ENCODE measurements around the gene BHLHA15.

BHLHA15 gene

GRCh38 chr7:98211221-98211675 is at the start of gene BHLHA15:
Gene BHLHA15, plus strand, starts transcription at chr7:98211439. Its CDS starts 871 bp downstream, at chr7:98212310.
- DNase-seq: peak in 1 of 2 donors; percentile 19

GRCh38 chr7:98162758-98163157 is 48.5 kb upstream of the BHLHA15 start:
- no peak for DNase-seq

- DNase-seq: no peak
Measured at GRCh38 chr7:98163269-98163668, 48.0 kb upstream of the BHLHA15 start.

- DNase-seq: no peak
Measured at GRCh38 chr7:98163704-98164494, 47.3 kb upstream of the BHLHA15 start.

GRCh38 chr7:98165827-98166667 is 45.2 kb upstream of the BHLHA15 start:
- peak; percentile 44 to 48 for DNase-seq

- DNase-seq: no peak
Measured at GRCh38 chr7:98166668-98166970, 44.6 kb upstream of the BHLHA15 start.

GRCh38 chr7:98167653-98168052 is 43.6 kb upstream of the BHLHA15 start:
- DNase-seq: no peak

- peak; percentile 44 to 56 for DNase-seq
Measured at GRCh38 chr7:98168181-98168903, 42.9 kb upstream of the BHLHA15 start.

- no peak for DNase-seq
Measured at GRCh38 chr7:98168904-98169621, 42.2 kb upstream of the BHLHA15 start.

GRCh38 chr7:98170966-98171365 is 40.3 kb upstream of the BHLHA15 start:
- no peak for DNase-seq

- no peak for DNase-seq
Measured at GRCh38 chr7:98171449-98171848, 39.8 kb upstream of the BHLHA15 start.

GRCh38 chr7:98174334-98175259 is 36.6 kb upstream of the BHLHA15 start:
- no peak for DNase-seq

- no peak for DNase-seq
Measured at GRCh38 chr7:98175260-98175940, 35.8 kb upstream of the BHLHA15 start.

GRCh38 chr7:98177553-98177952 is 33.7 kb upstream of the BHLHA15 start:
- DNase-seq: no peak

- DNase-seq: no peak
Measured at GRCh38 chr7:98178321-98178720, 32.9 kb upstream of the BHLHA15 start.

GRCh38 chr7:98178762-98179490 is 32.3 kb upstream of the BHLHA15 start:
- no peak for DNase-seq

- no peak for DNase-seq
Measured at GRCh38 chr7:98180751-98181150, 30.5 kb upstream of the BHLHA15 start.

- DNase-seq: no peak
Measured at GRCh38 chr7:98185101-98185500, 26.1 kb upstream of the BHLHA15 start.

- no peak for DNase-seq
Measured at GRCh38 chr7:98186452-98187137, 24.6 kb upstream of the BHLHA15 start.

- DNase-seq: no peak
Measured at GRCh38 chr7:98187138-98187502, 24.1 kb upstream of the BHLHA15 start.

Measured in stimulated activated CD4-positive, alpha-beta T cell treated with anti-CD3 and anti-CD28 coated beads, Interleukin-2, amount 100 ng/mL, for 48 hours (primary cell).